Measurements from ENCODE around the gene CHCHD10.

CHCHD10 gene

DNA sequence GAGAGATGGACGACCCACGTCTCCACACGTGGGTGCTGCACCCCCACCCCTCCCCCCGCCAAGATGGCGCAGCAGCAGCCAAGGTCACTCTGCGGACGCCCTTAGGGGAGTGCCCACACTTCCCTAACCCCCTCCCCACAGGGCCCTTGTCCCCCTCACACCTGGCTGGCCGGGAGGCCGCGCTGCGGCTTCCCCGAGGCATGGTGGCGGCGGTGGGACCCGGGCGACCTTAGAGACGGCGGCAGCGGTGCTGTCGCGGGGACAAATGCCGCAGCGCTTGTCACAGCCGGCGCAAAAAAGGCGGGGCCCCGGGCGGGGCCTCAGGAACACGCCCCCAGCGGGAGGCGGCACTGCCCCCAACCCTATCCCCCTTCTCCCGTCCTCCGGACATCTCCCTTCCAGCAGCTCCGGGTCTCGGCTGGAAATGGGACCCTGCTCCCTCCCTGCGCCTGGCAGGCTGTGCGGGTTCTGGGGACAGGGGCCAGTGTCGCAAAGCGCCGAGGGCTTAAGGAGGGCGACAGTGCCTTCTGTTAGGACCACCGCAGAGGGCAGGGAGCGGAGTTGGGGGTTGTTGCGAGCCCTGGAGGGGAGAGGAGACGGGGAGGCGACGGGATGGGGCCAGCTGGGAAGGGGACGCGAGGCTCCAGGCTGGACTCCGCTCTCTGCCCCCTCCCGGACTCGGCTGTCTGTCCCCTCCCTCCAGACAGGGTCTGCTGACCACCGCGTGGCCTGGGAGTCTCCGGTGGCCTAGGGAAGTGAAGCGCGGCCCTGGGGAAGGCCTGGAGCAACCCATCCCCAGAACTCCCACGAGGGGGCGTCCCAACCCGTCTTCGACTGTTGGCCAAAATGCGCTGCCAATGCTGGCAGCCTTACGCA, at the start of gene CHCHD10:
TSS of gene CHCHD10 (minus strand) at position 300 of the 876 bp plus-strand sequence. CDS start at position 202, 98 bp downstream.
- H3K9me3 ChIP-seq (ENCODE audit: control insufficient read depth, low read length), result no peaks in the 10 kb centered on the region
- H3K4me1 ChIP-seq (ENCODE audit: control insufficient read depth, insufficient read depth, low read length), result peaks cover 22% of the 10 kb centered on the region
- peak within 1 kb of the TSS; percentile 50 for H3K4me3 ChIP-seq (ENCODE audit: low read length)
- peak within 1 kb of the TSS; percentile 83 for H3K9ac ChIP-seq (ENCODE audit: low read length)
- peaks cover under 1% of the 10 kb centered on the region for H3K27me3 ChIP-seq (ENCODE audit: control insufficient read depth, insufficient read depth, low read length)
- H3K36me3 ChIP-seq (ENCODE audit: control insufficient read depth, insufficient read depth, low read length), result no peaks in the 10 kb centered on the region

GRCh38 chr22:23817146-23817545, 49.4 kb upstream of the CHCHD10 start:
- Histone ChIP-seq H3K4me1 (ENCODE audit: control insufficient read depth, insufficient read depth, low read length) (peaks cover 3% of the 10 kb centered on the region), H3K4me3 (ENCODE audit: low read length) (no peak overlapping the region), H3K36me3 (ENCODE audit: control insufficient read depth, insufficient read depth, low read length) (peaks cover 15% of the 10 kb centered on the region), H3K9ac (ENCODE audit: low read length) (no peak overlapping the region), H3K27me3 (ENCODE audit: control insufficient read depth, insufficient read depth, low read length) (no peaks in the 10 kb centered on the region), H3K9me3 (ENCODE audit: control insufficient read depth, low read length) (no peaks in the 10 kb centered on the region)

- Histone ChIP-seq H3K9ac (ENCODE audit: low read length) (no peak overlapping the region), H3K4me1 (ENCODE audit: control insufficient read depth, insufficient read depth, low read length) (peaks cover 3% of the 10 kb centered on the region), H3K36me3 (ENCODE audit: control insufficient read depth, insufficient read depth, low read length) (peaks cover 15% of the 10 kb centered on the region), H3K9me3 (ENCODE audit: control insufficient read depth, low read length) (no peaks in the 10 kb centered on the region), H3K4me3 (ENCODE audit: low read length) (no peak overlapping the region), H3K27me3 (ENCODE audit: control insufficient read depth, insufficient read depth, low read length) (no peaks in the 10 kb centered on the region)
Observed at GRCh38 chr22:23816156-23816976, 48.6 kb upstream of the CHCHD10 start.

GRCh38 chr22:23815541-23816155, 47.9 kb upstream of the CHCHD10 start:
- H3K36me3 ChIP-seq (ENCODE audit: control insufficient read depth, insufficient read depth, low read length), result peaks cover 15% of the 10 kb centered on the region
- H3K4me3 ChIP-seq (ENCODE audit: low read length), result no peak overlapping the region
- peaks cover under 1% of the 10 kb centered on the region for H3K4me1 ChIP-seq (ENCODE audit: control insufficient read depth, insufficient read depth, low read length)
- H3K27me3 ChIP-seq (ENCODE audit: control insufficient read depth, insufficient read depth, low read length), result no peaks in the 10 kb centered on the region
- H3K9ac ChIP-seq (ENCODE audit: low read length), result no peak overlapping the region
- H3K9me3 ChIP-seq (ENCODE audit: control insufficient read depth, low read length), result no peaks in the 10 kb centered on the region

GRCh38 chr22:23812378-23812777, 44.6 kb upstream of the CHCHD10 start:
- Histone ChIP-seq H3K27me3 (ENCODE audit: control insufficient read depth, insufficient read depth, low read length) (no peaks in the 10 kb centered on the region), H3K36me3 (ENCODE audit: control insufficient read depth, insufficient read depth, low read length) (peaks cover 13% of the 10 kb centered on the region), H3K9me3 (ENCODE audit: control insufficient read depth, low read length) (no peaks in the 10 kb centered on the region), H3K4me3 (ENCODE audit: low read length) (no peak overlapping the region), H3K9ac (ENCODE audit: low read length) (no peak overlapping the region), H3K4me1 (ENCODE audit: control insufficient read depth, insufficient read depth, low read length) (no peaks in the 10 kb centered on the region)

- Histone ChIP-seq H3K4me1 (ENCODE audit: control insufficient read depth, insufficient read depth, low read length) (no peaks in the 10 kb centered on the region), H3K36me3 (ENCODE audit: control insufficient read depth, insufficient read depth, low read length) (no peaks in the 10 kb centered on the region), H3K27me3 (ENCODE audit: control insufficient read depth, insufficient read depth, low read length) (no peaks in the 10 kb centered on the region), H3K4me3 (ENCODE audit: low read length) (no peak overlapping the region), H3K9ac (ENCODE audit: low read length) (no peak overlapping the region), H3K9me3 (ENCODE audit: control insufficient read depth, low read length) (no peaks in the 10 kb centered on the region)
Observed at GRCh38 chr22:23806837-23807236, 39.1 kb upstream of the CHCHD10 start.

DNA sequence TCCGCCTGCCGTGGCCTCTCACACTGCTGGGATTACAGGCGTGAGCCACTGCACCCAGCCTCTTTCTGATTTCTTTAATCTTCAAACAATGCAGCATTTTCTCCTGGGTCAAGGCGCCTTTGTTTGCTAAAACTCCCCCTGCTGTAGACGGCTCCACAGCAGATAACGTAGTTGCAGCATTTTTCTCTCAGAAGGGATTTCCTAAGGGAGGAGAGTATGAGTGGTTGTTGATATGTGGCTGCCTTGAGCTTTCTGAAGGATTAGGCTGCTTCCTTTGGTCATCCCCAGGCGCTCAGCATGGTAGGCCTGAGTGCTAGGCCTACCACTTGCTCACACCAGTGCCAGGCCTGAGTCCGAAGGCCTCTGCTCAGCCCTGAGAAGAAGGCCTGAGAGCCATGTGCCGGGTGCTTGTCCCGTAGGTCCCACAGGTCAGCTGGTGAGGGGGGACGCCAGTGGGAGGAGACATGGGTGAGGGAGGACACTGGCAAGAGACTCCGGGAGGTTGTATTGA, 37.1 kb upstream of the CHCHD10 start:
- Histone ChIP-seq H3K27me3 (ENCODE audit: control insufficient read depth, insufficient read depth, low read length) (no peaks in the 10 kb centered on the region), H3K4me1 (ENCODE audit: control insufficient read depth, insufficient read depth, low read length) (no peaks in the 10 kb centered on the region), H3K9me3 (ENCODE audit: control insufficient read depth, low read length) (no peaks in the 10 kb centered on the region), H3K36me3 (ENCODE audit: control insufficient read depth, insufficient read depth, low read length) (no peaks in the 10 kb centered on the region), H3K4me3 (ENCODE audit: low read length) (no peak overlapping the region), H3K9ac (ENCODE audit: low read length) (peak overlapping the region; percentile 8)

DNA sequence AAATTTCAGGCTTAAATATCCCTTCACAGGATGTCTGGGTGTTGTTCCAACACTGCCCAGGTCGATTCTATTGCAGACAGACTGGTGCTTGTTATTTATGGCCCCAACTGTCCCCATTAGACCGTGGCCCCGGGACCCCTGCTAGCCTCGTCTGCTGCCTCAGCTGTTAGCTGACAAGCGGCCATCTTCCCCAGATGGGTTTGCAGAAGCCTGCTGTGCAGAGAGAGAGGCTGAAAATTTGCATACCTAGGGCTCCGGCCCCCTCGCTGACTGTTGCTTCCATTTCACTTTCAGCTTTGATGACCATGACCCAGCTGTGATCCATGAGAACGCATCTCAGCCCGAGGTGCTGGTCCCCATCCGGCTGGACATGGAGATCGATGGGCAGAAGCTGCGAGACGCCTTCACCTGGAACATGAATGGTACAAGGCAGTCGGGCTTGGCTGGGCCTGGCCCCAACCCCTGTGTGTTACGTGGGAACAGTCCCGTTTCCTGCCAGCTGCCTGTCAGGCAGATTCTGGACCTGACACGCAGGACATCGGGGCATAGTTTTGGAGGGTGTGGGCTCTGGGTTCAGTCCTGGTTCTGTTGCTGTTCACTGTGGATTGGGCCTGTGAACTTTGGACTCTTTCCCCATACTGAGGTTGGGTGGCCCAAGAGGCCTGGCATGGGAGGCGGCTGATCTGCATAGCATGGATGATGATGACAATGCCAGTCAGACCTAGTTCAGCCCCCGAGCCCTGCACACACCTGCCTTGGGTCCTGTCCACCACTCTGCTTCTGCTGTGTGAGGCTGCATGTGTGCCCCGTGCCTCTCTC, 35.4 kb upstream of the CHCHD10 start:
- no peaks in the 10 kb centered on the region for H3K27me3 ChIP-seq (ENCODE audit: control insufficient read depth, insufficient read depth, low read length)
- no peak overlapping the region for H3K4me3 ChIP-seq (ENCODE audit: low read length)
- no peaks in the 10 kb centered on the region for H3K36me3 ChIP-seq (ENCODE audit: control insufficient read depth, insufficient read depth, low read length)
- no peak overlapping the region for H3K9ac ChIP-seq (ENCODE audit: low read length)
- H3K4me1 ChIP-seq (ENCODE audit: control insufficient read depth, insufficient read depth, low read length), result no peaks in the 10 kb centered on the region
- no peaks in the 10 kb centered on the region for H3K9me3 ChIP-seq (ENCODE audit: control insufficient read depth, low read length)

DNA sequence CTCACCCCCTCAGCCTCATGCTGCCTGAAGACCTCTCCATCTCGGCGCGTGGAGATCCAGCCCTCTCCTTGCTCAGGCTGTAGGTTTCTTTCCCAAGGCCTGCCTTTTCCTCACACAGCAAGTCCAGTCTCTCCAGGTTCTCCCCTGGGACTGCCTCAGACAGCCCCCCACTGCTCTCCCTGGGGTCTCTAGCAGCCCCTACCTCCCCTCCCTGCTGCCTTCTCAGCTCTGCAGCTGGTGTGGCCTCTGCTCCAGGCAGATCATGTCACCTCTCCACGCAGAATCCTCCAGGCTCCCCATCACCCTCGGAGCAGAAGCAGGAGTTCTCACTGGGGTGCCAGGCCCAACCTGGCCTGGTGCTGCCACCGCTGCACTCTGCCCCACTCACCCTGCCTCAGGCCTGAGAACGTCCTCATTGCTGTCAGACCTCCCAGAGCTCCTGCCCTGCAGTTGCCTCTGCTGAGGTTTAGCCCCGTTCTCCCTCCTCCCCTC, 34.2 kb upstream of the CHCHD10 start:
- Histone ChIP-seq H3K4me1 (ENCODE audit: control insufficient read depth, insufficient read depth, low read length) (no peaks in the 10 kb centered on the region), H3K4me3 (ENCODE audit: low read length) (no peak overlapping the region), H3K9ac (ENCODE audit: low read length) (no peak overlapping the region), H3K9me3 (ENCODE audit: control insufficient read depth, low read length) (no peaks in the 10 kb centered on the region), H3K36me3 (ENCODE audit: control insufficient read depth, insufficient read depth, low read length) (peaks cover 5% of the 10 kb centered on the region), H3K27me3 (ENCODE audit: control insufficient read depth, insufficient read depth, low read length) (no peaks in the 10 kb centered on the region)

DNA sequence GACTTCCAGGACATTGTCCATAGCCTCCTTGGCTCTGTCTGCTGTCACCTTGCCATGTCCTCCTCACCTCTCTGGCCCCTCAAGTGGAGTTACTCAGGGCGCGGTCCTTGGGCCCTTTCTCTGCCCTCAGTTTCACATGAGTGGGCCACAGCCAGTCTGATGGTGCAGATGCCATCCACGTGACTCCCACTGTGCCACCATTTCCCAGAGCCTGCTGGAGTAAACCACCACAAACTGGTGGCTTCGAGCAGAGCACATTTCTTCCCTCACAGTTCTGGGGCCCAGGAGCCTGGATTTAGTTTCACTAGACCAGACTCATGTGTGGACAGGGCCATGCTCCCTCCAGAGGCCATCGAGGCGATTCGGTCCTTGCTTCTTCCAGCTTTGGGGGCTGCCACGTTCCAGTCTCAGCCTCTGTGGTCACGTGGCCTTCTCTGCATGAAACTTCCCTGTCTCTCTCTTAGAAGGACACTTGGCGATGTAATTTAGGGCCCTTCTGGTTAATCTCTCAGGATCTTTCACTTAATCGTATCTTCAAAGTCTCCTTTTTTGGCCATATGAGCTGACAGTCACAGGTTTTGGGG, 33.6 kb upstream of the CHCHD10 start:
- Histone ChIP-seq H3K9ac (ENCODE audit: low read length) (no peak overlapping the region), H3K4me1 (ENCODE audit: control insufficient read depth, insufficient read depth, low read length) (no peaks in the 10 kb centered on the region), H3K4me3 (ENCODE audit: low read length) (no peak overlapping the region), H3K36me3 (ENCODE audit: control insufficient read depth, insufficient read depth, low read length) (peaks cover 5% of the 10 kb centered on the region), H3K27me3 (ENCODE audit: control insufficient read depth, insufficient read depth, low read length) (no peaks in the 10 kb centered on the region), H3K9me3 (ENCODE audit: control insufficient read depth, low read length) (no peaks in the 10 kb centered on the region)

Measured in mucosa of stomach (tissue), 1 donor.